Subcutaneous abdominal adipose tissue (tissue), 5 donors: ENCODE results near the gene NTM.

Experiments used
- H3K27ac ChIP-seq: one replicate; pipeline ENCODE4 v1.7.0; 2013; ENCODE audit warnings: low read depth, mild to moderate bottlenecking, inconsistent platforms, low read length, moderate library complexity
- H3K27me3 ChIP-seq, 5 donors: one replicate each; pipeline ENCODE4 v1.7.0; 2013; ENCODE audit warnings: low read length in 5 of 5, inconsistent platforms in 1 of 5; ENCODE audit not compliant: control insufficient read depth in 5 of 5, insufficient read depth in 4 of 5
- H3K36me3 ChIP-seq, 5 donors: one replicate each; pipeline ENCODE4 v1.7.0; 2013; ENCODE audit warnings: low read length in 5 of 5; ENCODE audit not compliant: control insufficient read depth in 5 of 5, insufficient read depth in 5 of 5
- H3K4me1 ChIP-seq, 5 donors: one replicate each; pipeline ENCODE4 v1.7.0; 2013; ENCODE audit warnings: low read length in 5 of 5, mild to moderate bottlenecking in 3 of 5, moderate library complexity in 1 of 5; ENCODE audit not compliant: control insufficient read depth in 5 of 5, insufficient read depth in 5 of 5
- H3K4me3 ChIP-seq, 5 donors: one replicate each; pipeline ENCODE4 v1.7.0; 2013; ENCODE audit warnings: low read length in 5 of 5, low read depth in 1 of 5
- H3K9ac ChIP-seq, 5 donors: one replicate each; pipeline ENCODE4 v1.7.0; 2013; ENCODE audit warnings: low read length in 5 of 5, mild to moderate bottlenecking in 4 of 5, moderate library complexity in 3 of 5
- H3K9me3 ChIP-seq, 5 donors: one replicate each; pipeline ENCODE4 v1.7.0; 2013; ENCODE audit warnings: low read length in 5 of 5; ENCODE audit not compliant: control insufficient read depth in 5 of 5
- donor health status: healthy.
- donor health status: healthy.
- donor health status: healthy.
- donor health status: healthy.
- donor health status: healthy.

NTM gene

DNA sequence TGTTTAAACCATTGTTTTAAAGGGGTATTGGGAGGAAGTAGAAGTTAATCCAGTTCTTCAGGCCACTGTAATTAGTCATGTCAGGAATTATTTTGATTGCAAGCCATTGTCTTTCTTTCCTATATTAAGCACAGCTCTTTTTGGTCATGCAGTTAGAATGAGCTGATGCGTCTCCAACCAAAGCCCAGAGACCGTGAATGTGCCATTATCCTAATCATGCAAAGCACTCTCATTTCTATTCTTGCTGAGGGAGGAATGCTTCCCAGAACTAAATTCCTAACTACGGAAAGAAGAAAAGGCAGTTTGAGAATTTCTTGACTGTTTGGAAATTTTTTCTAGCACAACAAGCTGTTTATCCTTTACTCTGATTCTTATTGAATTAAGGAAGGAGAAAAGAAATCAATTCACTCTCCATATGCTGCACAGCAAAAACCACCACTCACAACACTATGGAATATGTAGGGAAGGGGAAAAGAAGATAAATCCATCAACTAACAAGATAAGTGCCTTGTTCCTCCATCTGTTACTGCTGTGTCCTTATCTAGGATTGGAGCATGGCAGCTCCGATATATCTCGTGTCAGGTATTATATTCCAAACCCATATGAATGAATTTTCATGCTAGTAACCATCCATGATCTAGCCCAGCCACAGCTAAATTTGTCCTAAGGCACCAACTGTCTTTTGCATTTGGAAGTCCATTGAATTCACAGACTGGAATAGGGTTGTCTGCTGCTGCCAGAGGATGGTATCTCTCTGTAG, 70.8 kb downstream of the NTM start:
- H3K27me3 ChIP-seq: no peaks in the 10 kb centered on the region
- H3K4me3 ChIP-seq: no peak overlapping the region
- no peaks in the 10 kb centered on the region for H3K4me1 ChIP-seq
- no peak overlapping the region for H3K27ac ChIP-seq
- no peak overlapping the region for H3K9ac ChIP-seq
- H3K36me3 ChIP-seq: no peaks in the 10 kb centered on the region
- peaks cover 0 to 9% (median 5%) of the 10 kb centered on the region in 5 donors for H3K9me3 ChIP-seq

DNA sequence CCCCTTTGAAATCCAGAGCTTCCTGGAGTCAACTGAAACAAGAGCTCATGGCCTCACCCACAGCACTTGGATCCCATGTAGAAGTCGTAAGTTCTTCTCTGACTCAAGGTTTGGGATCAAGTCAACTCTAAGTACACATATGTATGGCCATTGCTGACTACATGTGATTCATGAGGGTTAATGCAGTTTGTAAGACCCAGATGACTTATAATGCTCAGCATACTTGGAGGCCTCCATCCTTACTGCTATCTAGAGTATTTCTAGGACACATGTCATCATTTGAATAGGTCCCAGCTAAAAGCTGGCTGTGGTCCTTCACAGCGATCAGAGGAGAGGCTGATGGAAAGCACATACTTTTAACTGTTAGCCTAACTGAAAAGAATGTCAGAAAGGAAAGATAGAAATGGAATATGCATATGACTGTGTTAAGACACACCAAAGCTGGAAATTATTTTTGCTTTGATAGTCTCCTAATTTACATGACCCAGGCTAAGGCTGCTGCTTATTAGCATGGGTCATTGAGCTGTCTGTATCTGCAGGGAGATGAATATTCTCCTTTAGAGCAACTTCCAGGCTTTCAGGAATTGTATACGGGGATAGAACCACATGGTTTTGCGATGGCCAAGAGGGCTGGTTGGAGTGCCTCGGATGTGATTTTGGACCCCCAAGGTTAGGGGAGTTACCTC, 76.3 kb downstream of the NTM start:
- Histone ChIP-seq H3K9me3 (no peaks in the 10 kb centered on the region), H3K9ac (no peak overlapping the region), H3K27me3 (no peaks in the 10 kb centered on the region), H3K27ac (no peak overlapping the region), H3K4me1 (no peaks in the 10 kb centered on the region), H3K36me3 (peaks cover 0 to 2% (median 0%) of the 10 kb centered on the region in 5 donors), H3K4me3 (no peak overlapping the region)

GRCh38 chr11:131447277-131447815, 76.9 kb downstream of the NTM start:
- Histone ChIP-seq H3K4me3 (no peak overlapping the region), H3K27me3 (no peaks in the 10 kb centered on the region), H3K4me1 (no peaks in the 10 kb centered on the region), H3K36me3 (peaks cover 0 to 2% (median 0%) of the 10 kb centered on the region in 5 donors), H3K9me3 (no peaks in the 10 kb centered on the region), H3K9ac (no peak overlapping the region), H3K27ac (no peak overlapping the region)

DNA sequence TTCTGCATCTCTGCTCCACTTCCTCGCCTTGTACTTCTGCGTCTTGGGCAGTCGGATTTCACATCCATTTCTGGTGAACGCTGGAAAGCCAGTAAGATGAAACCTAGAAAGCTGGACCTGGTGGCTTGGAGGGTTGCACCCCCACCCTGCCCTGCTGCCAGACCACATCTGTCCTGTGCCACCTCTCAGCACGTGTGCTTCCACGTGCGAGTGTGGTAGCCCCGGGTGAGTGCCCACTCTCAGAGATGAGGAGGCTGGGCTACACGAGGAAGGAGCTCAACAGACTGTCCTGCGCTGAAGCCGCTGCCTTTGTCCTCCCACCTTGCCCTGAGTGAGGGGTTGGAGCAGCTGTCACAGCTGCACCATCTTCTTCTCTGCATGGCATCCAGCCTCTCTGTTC, 77.5 kb downstream of the NTM start:
- no peaks in the 10 kb centered on the region for H3K4me1 ChIP-seq
- H3K27me3 ChIP-seq: no peaks in the 10 kb centered on the region
- no peaks in the 10 kb centered on the region for H3K9me3 ChIP-seq
- no peak overlapping the region for H3K9ac ChIP-seq
- peaks cover 0 to 2% (median 0%) of the 10 kb centered on the region in 5 donors for H3K36me3 ChIP-seq
- H3K4me3 ChIP-seq: no peak overlapping the region
- H3K27ac ChIP-seq: no peak overlapping the region

DNA sequence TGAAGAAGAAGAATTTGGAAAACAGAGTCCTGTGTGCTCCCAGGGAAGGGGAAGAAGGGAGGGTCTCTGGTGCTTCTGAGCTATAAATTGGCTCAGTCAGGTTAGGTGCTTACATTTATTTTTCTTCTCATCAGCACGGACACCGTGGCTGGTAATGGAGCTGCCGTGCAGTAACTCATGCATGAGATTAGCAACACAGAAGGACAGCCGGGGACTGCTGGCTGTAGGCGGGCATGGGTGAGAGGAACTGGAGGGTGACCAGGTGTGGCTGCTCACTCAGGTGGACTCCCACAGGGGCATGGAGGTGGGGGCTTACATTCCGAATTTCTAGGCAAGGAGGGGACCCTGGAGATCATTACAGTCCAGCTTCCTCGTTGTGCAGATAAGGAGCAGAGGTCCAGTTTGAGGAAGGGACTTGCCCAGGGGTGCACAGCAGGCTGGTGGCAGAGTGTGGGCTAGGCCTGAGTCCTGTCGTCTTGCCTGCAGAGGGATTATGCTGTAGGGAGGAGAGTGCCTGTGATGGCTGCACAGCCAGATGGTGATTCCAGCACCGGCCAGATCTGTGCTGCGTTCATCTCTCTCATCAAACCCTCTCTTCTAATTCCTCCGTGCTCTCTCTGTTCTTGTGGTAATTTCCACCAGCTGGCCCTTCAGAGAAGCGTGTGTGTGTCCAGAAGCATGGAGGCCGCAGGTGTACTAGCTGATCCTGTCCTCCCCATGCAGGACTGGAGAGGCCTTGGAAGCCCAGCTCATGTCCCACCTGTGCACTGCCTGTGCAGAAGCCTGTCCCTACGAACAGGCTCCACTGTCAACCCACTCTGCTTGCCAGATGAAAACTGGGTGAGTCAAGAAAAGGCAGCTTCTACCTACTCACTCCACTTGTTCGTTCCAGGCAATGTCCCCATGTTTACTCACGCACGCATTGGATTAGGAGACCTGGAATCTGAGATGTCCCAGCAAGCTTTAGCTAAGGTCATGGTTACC, 78.9 kb downstream of the NTM start:
- no peak overlapping the region for H3K27ac ChIP-seq
- no peak overlapping the region for H3K4me3 ChIP-seq
- H3K36me3 ChIP-seq: peaks cover 0 to 2% (median 0%) of the 10 kb centered on the region in 5 donors
- no peaks in the 10 kb centered on the region for H3K27me3 ChIP-seq
- no peaks in the 10 kb centered on the region for H3K4me1 ChIP-seq
- H3K9ac ChIP-seq: no peak overlapping the region
- H3K9me3 ChIP-seq: no peaks in the 10 kb centered on the region

DNA sequence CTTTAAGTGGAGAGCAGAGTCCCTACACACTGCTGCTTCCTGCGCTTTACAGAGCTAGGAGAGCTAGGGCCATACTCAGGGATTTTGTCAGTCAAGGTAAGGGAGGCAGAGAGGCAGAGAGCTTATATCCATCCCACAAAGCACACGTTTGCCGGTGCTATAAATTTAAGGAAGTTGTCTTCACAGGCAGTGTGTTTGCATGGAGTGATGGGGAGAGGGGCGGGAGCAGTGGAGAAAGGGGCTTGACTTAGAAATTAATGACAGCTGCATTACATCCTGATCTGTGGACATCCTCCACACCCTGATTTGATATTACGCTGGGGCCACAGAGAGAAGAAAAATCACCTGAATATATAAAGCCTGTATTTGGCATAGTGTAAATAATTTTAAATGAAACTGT, 84.1 kb downstream of the NTM start:
- Histone ChIP-seq H3K9me3 (no peaks in the 10 kb centered on the region), H3K9ac (no peak overlapping the region), H3K36me3 (no peaks in the 10 kb centered on the region), H3K27ac (no peak overlapping the region), H3K27me3 (no peaks in the 10 kb centered on the region), H3K4me3 (no peak overlapping the region), H3K4me1 (no peaks in the 10 kb centered on the region)

- Histone ChIP-seq H3K4me1 (no peaks in the 10 kb centered on the region), H3K4me3 (no peak overlapping the region), H3K27me3 (no peaks in the 10 kb centered on the region), H3K27ac (no peak overlapping the region), H3K9ac (no peak overlapping the region), H3K9me3 (no peaks in the 10 kb centered on the region), H3K36me3 (no peaks in the 10 kb centered on the region)
Observed at GRCh38 chr11:131454989-131455388, 84.6 kb downstream of the NTM start.

GRCh38 chr11:131455843-131456704, 85.7 kb downstream of the NTM start:
- H3K36me3 ChIP-seq: no peaks in the 10 kb centered on the region
- no peaks in the 10 kb centered on the region for H3K9me3 ChIP-seq
- H3K4me3 ChIP-seq: no peak overlapping the region
- no peak overlapping the region for H3K27ac ChIP-seq
- no peaks in the 10 kb centered on the region for H3K4me1 ChIP-seq
- H3K9ac ChIP-seq: no peak overlapping the region
- H3K27me3 ChIP-seq: no peaks in the 10 kb centered on the region

GRCh38 chr11:131457163-131457562, 86.7 kb downstream of the NTM start:
- H3K9ac ChIP-seq: no peak overlapping the region
- no peak overlapping the region for H3K4me3 ChIP-seq
- no peaks in the 10 kb centered on the region for H3K36me3 ChIP-seq
- H3K4me1 ChIP-seq: no peaks in the 10 kb centered on the region
- no peaks in the 10 kb centered on the region for H3K27me3 ChIP-seq
- no peaks in the 10 kb centered on the region for H3K9me3 ChIP-seq
- no peak overlapping the region for H3K27ac ChIP-seq
